HG02884 (cell line): ENCODE measurements around the gene ERVH48-1.
"Not testable (repeated sequence)": the region's sequence is repeated elsewhere in the genome, so short reads cannot be mapped to it uniquely, and the experiment has no call there.

ENCODE experiments used
- ATAC-seq: cut with Tn5 transposase; IDR thresholded peaks from one replicate; pipeline ENCODE4 v1.9.1; 2021; ENCODE audit warnings: mild to moderate bottlenecking, moderate library complexity; ENCODE audit not compliant: unreplicated experiment

The ERVH48-1 gene

DNA sequence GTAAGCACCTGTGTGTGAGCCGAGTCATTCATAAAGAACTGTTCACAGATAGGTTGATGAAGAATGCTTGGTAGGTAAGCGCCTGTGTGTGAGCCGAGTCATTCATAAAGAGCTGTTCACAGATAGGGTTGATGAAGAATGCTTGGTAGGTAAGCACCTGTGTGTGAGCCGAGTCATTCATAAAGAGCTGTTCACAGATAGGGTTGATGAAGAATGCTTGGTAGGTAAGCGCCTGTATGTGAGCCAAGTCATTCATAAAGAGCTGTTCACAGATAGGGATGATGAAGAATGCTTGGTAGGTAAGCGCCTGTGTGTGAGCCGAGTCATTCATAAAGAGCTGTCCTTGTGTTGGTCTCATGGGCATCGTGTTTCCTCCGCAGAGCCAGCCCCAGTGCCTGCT lies 16.9 kb downstream of the ERVH48-1 start:
- not testable (repeated sequence) for ATAC-seq

DNA sequence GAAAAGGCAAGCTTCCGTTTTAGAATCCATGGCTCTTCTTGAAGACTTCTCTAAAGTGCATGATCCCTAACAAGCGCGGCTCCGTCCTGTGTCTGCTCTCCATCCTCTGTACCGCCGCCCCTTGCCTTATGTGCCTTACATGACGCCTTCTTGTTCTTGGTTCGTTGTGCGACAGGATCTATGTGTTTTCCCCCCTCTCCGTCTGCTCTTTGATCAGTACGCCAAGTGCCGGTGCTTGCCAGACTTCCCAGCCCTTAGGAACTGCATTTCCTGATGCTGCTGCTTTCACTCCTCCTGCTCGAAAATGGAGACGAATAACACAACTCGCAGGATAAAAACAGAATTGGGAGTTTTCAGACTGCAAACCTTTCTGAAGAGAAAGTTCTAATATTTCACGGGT lies 19.2 kb downstream of the ERVH48-1 start:
- ATAC-seq = no peak

DNA sequence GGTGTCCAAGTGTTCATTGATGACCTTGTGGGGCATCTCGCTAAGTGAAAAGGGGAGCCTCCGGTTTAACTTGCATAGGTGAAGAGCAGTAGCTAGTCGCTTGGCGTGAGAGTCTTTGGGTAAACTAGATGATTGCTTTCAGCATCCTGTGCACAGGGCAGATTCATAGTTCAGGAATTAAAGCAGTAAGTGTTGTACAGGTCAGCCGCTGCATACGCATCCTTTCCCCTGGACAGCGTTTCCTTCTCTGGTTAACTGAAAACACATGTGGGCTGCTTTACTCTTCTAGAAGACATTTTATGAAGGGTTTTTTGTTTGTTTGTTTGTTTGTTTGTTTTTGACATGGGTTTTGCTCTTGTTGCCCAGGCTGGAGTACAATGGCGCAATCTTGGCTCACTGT lies 20.2 kb downstream of the ERVH48-1 start:
- ATAC-seq = no peak

DNA sequence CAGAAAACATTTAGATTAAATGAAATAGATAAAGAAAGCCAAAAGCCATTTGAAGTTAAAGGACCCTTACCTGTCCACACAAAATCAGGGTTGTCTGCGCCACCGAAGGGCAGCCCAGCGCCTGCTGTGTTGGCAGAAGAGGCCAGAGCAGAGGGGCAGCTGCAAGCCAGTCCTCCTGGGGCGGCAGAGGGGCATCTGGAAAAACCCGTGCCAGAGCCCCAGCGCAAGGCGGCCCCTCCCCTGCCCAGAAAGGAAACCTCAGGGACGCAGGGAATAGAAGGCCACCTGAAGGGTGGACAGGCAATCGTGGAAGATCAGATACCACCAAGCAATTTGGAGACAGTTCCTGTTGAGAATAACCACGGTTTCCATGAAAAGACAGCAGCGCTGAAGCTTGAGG lies 21.6 kb downstream of the ERVH48-1 start:
- no peak for ATAC-seq

DNA sequence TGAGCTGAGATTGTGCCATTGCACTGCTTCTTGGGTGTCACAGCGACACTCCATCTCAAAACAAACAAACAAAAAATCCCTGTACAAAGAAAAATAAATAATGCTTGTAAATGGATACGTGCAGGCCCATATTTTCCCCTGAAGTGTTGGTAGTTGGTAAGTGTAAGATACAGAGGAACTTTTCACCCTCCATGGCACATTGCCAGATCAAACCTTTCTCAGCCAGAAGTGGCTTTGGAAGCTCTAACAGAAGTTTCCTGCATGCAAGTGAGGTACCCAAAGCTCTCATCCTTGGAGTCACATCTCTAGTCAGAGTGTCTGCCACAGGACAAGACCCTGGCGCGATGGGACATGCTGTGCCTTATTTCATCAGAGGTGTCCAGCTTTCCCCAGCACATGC lies 25.0 kb downstream of the ERVH48-1 start:
- ATAC-seq = no peak

DNA sequence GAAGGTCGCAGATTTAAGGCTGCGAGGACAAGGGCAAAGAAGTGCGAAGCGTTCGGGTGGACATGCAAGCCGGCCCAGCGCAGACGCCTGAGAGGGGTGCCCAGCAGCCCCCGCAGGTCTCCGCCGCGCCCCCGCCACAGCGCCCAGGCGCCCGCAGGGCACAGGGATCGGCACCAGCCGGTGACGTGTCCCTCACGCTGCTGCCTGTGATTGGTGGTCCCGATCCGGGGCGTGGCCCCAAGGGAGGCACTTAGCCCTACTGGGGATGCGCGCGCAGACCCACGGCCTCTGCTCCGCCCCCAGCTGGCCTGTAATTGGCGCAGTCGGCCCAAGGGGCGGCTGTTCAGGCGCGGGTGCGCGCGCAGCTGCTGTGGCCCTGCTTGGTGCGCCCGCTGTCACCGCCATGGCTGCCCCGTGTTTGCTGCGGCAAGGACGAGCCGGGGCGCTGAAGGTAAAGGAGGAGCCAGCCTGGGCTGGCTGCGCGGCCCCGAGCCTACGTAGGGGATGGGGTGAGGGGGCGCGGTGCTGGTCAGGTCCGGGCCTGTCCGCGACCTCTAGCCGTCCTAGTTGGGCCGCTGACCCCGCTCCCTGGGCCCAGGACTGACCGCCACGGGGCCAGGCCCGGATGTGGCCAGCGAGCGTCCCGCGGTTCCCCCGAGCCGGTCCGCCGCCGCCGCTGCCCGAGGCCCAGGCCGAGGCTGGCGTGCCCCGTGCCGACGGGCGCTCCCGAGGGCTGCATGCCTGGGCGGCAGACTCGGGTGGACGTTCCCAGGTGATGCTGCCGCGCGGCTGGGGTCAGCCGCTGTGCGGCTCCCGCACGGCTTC lies 32.3 kb downstream of the ERVH48-1 start, which contains the start of gene NDUFV3:
TSS of gene NDUFV3 (plus strand) at position 379 of the 825 bp plus-strand sequence. CDS start at position 404, 25 bp downstream.
- ATAC-seq = peak; percentile 84

DNA sequence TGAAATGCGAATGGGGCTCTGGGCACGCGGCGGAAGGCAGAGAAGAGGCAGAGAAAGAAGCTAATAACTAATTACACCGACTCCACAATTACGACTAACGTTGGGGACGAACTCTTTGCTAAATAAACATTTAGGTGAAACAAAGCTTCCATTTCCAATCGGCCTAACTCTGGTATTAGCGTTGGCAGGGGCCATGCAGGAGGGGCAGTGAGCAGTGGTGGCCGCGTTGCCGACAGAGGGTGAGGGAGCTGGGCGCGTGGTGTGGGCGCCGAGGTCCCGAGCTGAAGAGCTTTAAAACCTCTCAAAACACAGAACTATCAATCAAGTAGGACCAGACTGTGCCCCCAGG lies 32.9 kb downstream of the ERVH48-1 start:
- peak; percentile 19 for ATAC-seq

DNA sequence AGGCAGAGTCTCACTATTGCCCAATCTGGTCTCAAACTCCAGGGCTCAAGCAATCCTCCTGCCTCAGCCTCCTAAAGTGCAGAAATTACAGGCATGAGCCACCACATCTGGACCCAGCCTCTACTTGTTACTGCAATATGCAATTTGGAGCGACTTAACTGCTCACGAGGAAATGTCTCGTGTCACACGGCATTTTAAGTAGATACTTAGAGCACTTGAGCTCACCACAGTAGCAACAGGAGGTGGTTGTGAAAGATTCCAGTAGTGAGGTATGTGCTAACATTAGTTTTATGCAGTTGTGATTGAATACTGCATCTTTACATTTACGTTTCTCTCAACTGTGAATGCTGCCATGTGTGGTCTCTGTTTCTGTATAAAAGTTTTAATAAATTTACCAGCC lies 38.1 kb downstream of the ERVH48-1 start:
- ATAC-seq = no peak

DNA sequence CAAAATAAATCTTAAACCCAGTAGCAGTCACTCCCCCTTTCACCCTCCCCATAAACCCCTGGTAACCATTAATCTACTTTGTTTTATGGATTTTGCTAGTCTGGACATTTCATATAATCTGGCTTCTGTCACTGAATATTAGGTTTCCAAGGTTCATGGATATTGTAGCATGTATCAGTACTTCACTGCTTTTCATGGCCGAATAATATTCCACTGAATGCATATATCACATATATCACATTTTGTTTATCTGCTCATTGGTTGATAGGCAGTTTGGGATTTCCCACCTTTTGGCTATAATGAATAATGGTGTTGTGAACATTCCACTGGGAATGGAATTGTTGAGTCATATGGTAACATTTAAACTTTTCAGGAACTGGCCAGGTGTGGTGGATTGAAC lies 41.5 kb downstream of the ERVH48-1 start:
- ATAC-seq = no peak

DNA sequence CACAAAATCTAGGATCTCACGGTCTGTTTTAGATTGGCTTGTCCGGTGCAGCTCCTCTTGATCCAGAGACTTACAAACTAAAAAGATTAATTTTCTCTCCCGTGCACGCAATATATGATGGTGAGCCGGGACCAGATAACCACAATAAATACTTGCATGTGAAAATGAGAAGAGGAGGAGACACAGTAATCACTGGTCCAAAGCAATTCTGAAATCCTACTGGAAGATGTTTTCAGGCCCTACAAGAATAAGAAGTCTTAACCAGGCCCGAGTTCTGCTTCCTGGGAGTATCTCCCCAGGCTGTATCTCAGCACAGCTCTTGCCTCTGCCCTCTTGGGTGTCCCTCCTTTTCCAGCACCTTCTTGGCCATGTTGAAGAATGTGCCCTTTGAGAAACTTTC lies 45.1 kb downstream of the ERVH48-1 start:
- ATAC-seq = no peak

DNA sequence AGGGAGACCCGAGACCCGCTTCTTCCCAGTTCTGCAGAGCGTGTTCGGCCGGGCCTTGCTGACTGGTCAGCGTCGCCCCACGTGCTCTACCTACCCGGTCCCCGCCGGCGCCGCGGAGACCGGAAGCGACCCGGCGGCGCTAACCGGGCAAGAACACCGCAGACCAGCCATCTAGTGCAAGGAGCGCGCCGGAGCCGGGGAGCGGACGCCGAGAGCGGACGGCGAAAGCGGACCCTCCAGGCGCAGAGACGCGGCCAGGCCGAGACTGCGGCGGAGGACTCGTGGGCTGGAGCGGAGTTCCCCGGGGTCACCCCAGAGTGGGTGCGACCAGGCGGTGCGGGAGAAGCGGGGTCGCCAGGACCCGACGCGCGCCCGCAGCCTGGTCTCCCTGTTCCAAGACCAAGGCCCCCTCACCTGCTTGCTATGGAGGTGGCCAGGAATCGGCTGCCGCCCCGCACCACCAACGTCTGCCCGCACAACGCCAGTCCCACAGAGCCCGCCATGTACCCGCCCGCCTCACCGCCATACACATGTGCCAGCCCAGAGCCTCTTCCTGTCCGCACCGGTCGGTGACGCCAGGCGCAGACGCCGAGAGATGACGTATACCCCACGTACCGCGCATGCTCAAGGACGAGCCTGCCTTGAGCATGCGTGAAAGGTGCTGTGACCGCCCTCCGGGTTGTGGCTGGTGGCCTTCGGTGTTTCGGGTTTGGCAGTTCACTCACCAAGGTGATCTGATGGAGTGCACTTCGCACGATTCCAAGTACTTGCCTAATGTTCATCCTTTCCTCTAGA lies 46.2 kb downstream of the ERVH48-1 start, which contains the start of gene WDR4:
TSS of gene WDR4 (minus strand) at position 547 of the 795 bp plus-strand sequence. CDS start at position 503, 44 bp downstream.
- peak; percentile 77 for ATAC-seq

DNA sequence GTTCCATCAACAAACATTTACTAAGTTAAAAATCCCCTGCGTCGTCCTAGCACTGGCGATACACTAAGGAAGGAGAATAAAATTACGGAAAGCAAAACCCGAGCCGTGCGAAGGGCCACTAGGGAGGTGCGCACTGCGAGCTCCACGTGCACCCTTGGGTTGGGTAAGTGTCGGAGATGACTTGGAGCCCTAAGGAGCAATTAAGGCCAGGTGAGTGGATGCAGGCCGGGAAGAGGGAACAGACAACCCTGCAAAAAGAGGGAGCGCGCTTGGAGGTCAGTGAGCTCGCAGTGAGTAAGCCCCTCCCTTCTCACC lies 46.8 kb downstream of the ERVH48-1 start:
- peak; percentile 18 for ATAC-seq

DNA sequence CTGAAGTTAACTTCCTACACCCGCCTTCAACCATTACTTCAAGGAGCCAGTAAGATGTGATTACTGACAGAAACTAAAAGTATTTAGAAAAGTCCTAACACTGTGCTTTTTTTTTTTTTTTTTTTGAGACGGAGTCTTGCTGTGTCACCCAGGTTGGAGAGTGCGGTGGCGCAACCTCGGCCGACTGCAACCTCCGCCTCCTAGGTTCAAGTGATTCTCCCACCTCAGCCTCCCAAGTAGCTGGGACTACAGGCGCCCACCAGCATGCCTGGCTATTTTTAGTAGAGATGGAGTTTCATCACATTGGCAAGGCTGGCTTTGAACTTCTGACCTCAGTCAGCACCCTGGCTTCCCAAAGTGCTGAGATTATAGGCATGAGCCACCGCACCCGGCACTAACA lies 49.6 kb downstream of the ERVH48-1 start:
- not testable (repeated sequence) for ATAC-seq

DNA sequence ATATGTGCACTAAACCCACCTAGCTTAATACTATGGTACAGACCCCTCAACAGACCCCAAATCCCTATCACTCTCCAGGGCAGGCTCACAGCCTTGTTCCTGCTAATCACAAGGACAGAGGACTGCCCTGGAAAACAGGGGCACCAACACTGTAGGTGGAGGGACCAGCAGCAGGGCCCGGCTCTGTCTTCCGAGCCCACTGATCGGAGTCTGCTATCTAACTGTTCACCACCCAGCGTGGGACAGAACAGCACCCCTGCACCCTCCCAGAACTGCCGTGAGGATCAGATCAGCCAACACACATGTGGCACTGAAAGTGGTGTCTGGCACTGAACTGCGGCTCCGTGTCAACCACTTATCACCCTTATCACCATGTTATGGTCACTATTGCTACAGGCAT lies 52.3 kb downstream of the ERVH48-1 start:
- ATAC-seq = no peak

DNA sequence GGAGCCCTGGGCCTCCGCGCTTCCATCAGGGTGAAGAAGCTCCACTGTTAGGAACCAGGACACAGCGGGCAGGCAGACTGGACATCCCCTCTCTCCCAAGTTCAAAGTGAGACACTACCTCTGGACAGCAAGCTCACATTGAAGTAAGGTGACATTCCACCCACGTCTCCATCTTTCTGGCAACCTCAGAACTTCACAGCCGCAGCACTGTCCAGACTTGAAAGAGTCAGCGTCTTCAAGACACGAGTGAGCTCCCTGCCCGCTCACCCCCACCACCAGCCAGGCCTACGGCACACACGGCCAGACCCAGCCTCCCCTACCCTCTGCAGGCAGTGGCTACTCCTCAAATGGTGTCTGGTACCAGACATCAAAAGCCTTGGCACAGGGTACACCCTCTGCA lies 57.2 kb downstream of the ERVH48-1 start:
- no peak for ATAC-seq
